ENCODE measurements around the gene MIEN1. TPM values are rescaled to one million over a fixed set of nuclear protein-coding genes. Genes with fewer than 3 reads are reported as not detected.

Gene MIEN1
- total and polyA plus RNA-seq, 2 donors = 56.4 to 84.3 TPM

DNA sequence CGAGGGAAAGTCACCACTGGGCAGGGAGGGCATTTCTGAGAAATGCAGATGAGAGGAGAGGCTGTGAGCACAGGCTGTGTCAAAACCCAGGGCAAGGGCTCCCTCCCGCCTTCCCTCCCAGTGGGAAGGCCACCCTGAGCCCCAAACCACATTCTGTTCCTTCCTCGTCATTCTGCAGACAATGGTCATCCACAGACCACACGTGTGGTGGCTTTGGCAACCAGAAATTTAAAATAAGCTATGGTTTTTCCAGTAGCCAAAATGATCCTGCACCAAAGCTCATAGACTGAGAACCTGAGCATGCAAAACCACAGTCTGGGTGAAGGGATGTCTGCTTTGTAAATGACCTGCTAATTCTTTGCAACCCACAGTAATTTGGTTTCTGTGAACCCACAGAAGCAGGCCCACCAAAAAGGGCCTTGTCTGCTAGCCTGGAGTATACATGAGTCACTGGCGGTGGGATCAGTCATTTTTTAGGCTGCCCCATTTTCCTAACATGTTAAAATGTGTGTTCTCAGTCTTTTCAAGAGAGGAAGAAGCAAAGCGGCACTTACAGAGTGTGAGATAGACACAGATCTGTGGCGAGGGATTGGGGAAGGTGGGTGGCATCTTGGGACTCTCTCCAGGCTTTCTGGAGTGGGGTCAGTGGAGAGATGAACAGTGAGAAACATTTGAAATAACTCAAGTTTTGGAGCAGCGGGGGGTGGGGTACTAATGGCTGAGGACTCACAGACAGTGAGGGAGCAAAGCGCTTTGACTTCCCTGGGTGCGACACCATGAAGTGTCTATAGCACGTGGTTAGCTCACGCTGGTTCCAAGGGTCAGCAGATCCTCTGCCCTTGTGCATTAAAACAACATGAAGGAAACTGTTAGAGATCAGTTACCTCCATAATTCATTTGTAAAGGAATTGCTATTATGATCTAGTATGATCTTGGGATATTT, 27.9 kb upstream of the MIEN1 start:
- 53% methylated on average over 12 of the region's 12 CpGs for WGBS
- peak in 1 of 9 donors; percentile 57 for DNase-seq (ENCODE audit: low read depth in 6 of 9, low spot score in 9 of 9)
- Histone ChIP-seq H3K36me3 (ENCODE audit: control insufficient read depth in 2 of 2, insufficient read depth in 2 of 2, low read length in 1 of 2) (peaks cover 9 to 23% of the 10 kb centered on the region in 2 donors), H3K4me3 (ENCODE audit: low read length in 2 of 2) (no peak overlapping the region), H3K27ac (ENCODE audit: low read depth in 1 of 2, low read length in 1 of 2) (peak overlapping the region; percentile 1 to 100), H3K27me3 (ENCODE audit: control insufficient read depth in 2 of 2, insufficient read depth in 1 of 2, low read length in 1 of 2) (no peaks in the 10 kb centered on the region), H3K4me1 (ENCODE audit: control insufficient read depth in 2 of 2, insufficient read depth in 2 of 2, low read length in 2 of 2) (peaks cover 57 to 89% of the 10 kb centered on the region in 2 donors), H3K9me3 (ENCODE audit: control insufficient read depth in 2 of 2, insufficient read depth in 1 of 2, low read length in 1 of 2) (peaks cover 0 to 3% of the 10 kb centered on the region in 2 donors)

DNA sequence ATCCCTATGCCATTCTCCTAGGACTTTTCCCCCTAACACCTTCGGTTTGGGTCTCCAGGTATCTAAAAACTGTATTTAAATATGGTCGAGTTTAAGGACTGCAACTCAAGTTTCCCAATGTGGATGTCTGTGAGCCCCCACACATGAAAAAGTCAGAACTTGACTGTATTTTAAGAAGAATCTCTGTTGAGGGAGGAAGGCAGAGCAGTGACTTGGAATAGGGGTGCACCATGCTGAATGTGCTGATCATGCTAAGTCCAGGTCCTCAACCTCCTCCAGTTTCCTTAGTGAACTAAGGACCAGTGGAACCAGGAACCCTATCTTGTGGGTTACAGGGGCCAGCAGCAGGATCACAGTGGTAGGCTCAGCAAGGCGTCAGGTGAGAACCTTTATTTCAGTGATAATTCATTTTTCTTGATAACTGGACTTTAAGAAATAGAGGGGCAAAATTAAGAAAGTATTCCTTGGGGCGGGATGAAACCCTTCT, 26.9 kb upstream of the MIEN1 start:
- DNase-seq (ENCODE audit: low read depth in 6 of 9, low spot score in 9 of 9) = no peak
- peak overlapping the region; percentile 99 to 100 for H3K27ac ChIP-seq (ENCODE audit: low read depth in 1 of 2, low read length in 1 of 2)
- peaks cover 53 to 89% of the 10 kb centered on the region in 2 donors for H3K4me1 ChIP-seq (ENCODE audit: control insufficient read depth in 2 of 2, insufficient read depth in 2 of 2, low read length in 2 of 2)
- H3K36me3 ChIP-seq (ENCODE audit: control insufficient read depth in 2 of 2, insufficient read depth in 2 of 2, low read length in 1 of 2) = peaks cover 6 to 15% of the 10 kb centered on the region in 2 donors
- H3K27me3 ChIP-seq (ENCODE audit: control insufficient read depth in 2 of 2, insufficient read depth in 1 of 2, low read length in 1 of 2) = no peaks in the 10 kb centered on the region
- peaks cover 0 to 4% of the 10 kb centered on the region in 2 donors for H3K9me3 ChIP-seq (ENCODE audit: control insufficient read depth in 2 of 2, insufficient read depth in 1 of 2, low read length in 1 of 2)
- no peak overlapping the region for H3K4me3 ChIP-seq (ENCODE audit: low read length in 2 of 2)
- WGBS = 90% methylated on average over 4 of the region's 4 CpGs

DNA sequence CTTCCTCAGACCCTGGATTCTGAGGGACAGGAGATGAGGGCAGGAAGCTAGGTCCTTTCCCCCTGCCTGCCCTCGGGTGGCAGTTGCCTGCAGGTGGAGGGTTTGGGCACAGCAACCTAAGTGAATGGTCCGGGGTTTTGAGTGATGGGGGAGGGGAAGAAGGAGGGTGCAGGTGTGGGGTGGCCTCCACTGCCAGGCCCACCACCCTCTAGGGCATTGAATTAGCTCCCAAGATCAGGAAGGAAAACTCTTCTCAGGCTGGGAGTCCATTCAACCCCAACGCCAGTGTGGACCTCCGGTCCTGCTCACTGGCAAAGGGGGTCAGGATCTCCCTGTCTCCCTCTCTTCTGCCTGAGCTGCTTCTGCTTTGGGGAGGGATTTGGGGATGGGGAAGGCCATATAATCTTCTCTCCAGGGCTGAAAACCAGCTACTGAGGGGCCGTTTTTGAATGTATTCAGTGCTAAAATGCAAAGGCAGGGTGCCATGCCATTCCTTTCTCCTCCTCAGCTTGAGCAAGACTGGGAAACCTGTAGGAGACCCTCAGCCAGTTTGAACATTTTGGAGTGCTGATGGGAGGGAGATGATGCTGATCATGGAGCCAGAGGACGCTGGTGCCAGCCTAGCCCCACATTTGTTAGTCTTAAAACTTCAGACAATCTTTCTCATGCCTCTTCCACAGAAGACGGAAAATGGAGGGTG, 26.2 kb upstream of the MIEN1 start:
- peaks cover 0 to 6% of the 10 kb centered on the region in 2 donors for H3K9me3 ChIP-seq (ENCODE audit: control insufficient read depth in 2 of 2, insufficient read depth in 1 of 2, low read length in 1 of 2)
- H3K4me3 ChIP-seq (ENCODE audit: low read length in 2 of 2) = peak overlapping the region in 1 of 2 donors; percentile 19
- H3K4me1 ChIP-seq (ENCODE audit: control insufficient read depth in 2 of 2, insufficient read depth in 2 of 2, low read length in 2 of 2) = peaks cover 47 to 89% of the 10 kb centered on the region in 2 donors
- H3K27me3 ChIP-seq (ENCODE audit: control insufficient read depth in 2 of 2, insufficient read depth in 1 of 2, low read length in 1 of 2) = no peaks in the 10 kb centered on the region
- 59% methylated on average over 7 of the region's 7 CpGs for WGBS
- DNase-seq (ENCODE audit: low read depth in 6 of 9, low spot score in 9 of 9) = peak in 3 of 9 donors; percentile 42 to 67 (median 63)
- peak overlapping the region; percentile 99 to 100 for H3K27ac ChIP-seq (ENCODE audit: low read depth in 1 of 2, low read length in 1 of 2)
- H3K36me3 ChIP-seq (ENCODE audit: control insufficient read depth in 2 of 2, insufficient read depth in 2 of 2, low read length in 1 of 2) = peaks cover 0 to 10% of the 10 kb centered on the region in 2 donors

DNA sequence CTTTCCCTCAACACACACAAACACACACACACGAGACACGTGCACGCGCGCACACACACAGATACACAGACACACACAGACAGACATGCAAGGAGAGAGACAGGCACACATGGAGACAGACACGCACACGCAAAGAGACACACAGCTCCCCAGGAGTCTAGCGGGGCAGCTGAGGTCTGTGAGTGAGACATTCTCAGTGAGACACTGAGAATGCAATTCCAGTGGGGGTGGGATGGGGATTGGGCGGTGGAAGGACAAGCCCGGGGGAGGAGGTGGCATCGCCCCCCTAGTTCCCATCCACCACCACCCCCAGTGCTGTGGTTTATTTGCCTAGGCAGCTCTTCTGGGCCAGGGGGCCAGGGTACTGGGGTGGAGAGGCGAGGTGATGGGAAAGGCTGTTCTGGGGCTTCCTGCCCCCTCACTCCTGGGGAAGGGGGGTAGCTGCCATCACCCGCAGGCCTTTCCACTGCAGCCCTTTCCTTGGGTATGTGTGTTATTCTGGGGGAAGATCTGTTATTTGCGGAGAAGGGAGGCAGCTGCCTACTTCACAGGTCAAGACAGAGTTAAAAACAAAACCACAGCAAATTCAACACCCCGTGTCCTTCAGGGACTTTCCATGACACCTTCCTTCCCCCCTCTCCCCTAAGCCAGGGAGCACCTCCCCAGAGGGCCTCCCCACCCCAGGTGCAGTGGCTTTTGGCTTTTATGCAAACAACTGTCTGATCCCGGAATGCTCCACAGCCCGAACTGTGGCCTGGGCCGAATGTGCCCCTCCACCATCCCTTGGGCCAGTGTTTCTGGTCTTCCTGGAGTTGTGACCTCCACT, 25.4 kb upstream of the MIEN1 start:
- Histone ChIP-seq H3K4me1 (ENCODE audit: control insufficient read depth in 2 of 2, insufficient read depth in 2 of 2, low read length in 2 of 2) (peaks cover 47 to 81% of the 10 kb centered on the region in 2 donors), H3K4me3 (ENCODE audit: low read length in 2 of 2) (peak overlapping the region; percentile 19 to 66), H3K27ac (ENCODE audit: low read depth in 1 of 2, low read length in 1 of 2) (peak overlapping the region; percentile 99 to 100), H3K9me3 (ENCODE audit: control insufficient read depth in 2 of 2, insufficient read depth in 1 of 2, low read length in 1 of 2) (peaks cover 0 to 6% of the 10 kb centered on the region in 2 donors), H3K36me3 (ENCODE audit: control insufficient read depth in 2 of 2, insufficient read depth in 2 of 2, low read length in 1 of 2) (peaks cover 0 to 6% of the 10 kb centered on the region in 2 donors), H3K27me3 (ENCODE audit: control insufficient read depth in 2 of 2, insufficient read depth in 1 of 2, low read length in 1 of 2) (no peaks in the 10 kb centered on the region)
- 7% methylated on average over 18 of the region's 18 CpGs for WGBS
- peak in 6 of 9 donors; percentile 65 to 84 (median 69) for DNase-seq (ENCODE audit: low read depth in 6 of 9, low spot score in 9 of 9)

DNA sequence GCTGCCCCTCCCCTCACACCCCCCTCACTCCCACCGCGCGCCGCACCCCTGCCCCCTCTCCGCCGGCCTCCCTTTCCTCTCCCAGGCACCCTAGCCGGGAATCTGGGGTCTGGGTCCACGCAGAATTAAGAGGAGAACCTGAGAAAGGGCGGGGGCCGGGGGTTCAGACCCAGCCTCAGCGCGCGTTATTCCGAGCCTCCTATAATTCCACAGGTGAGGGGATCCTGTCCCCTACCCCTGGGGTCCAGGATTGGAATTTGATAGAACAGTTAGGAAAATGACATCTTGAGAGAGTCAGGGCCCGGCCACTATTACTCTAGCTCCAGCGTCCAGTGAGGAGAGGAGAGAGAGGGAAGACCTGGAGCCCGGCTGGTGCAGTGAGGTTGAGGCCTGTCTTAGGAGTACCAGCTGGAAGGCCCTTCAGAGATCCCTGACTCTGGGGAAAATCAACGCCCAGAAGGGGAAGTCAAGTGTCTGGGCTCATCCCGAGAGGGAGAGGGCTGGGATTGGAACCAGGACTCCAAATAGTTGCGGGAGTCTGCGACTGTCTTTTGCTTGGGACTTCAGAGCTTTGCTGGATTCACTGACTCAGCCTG, 24.7 kb upstream of the MIEN1 start:
- peak overlapping the region; percentile 99 to 100 for H3K27ac ChIP-seq (ENCODE audit: low read depth in 1 of 2, low read length in 1 of 2)
- peaks cover 47 to 77% of the 10 kb centered on the region in 2 donors for H3K4me1 ChIP-seq (ENCODE audit: control insufficient read depth in 2 of 2, insufficient read depth in 2 of 2, low read length in 2 of 2)
- 38% methylated on average over 21 of the region's 21 CpGs for WGBS
- DNase-seq (ENCODE audit: low read depth in 6 of 9, low spot score in 9 of 9) = peak in 1 of 9 donors; percentile 81
- peaks cover 0 to 2% of the 10 kb centered on the region in 2 donors for H3K36me3 ChIP-seq (ENCODE audit: control insufficient read depth in 2 of 2, insufficient read depth in 2 of 2, low read length in 1 of 2)
- peaks cover 0 to 11% of the 10 kb centered on the region in 2 donors for H3K9me3 ChIP-seq (ENCODE audit: control insufficient read depth in 2 of 2, insufficient read depth in 1 of 2, low read length in 1 of 2)
- H3K27me3 ChIP-seq (ENCODE audit: control insufficient read depth in 2 of 2, insufficient read depth in 1 of 2, low read length in 1 of 2) = no peaks in the 10 kb centered on the region
- H3K4me3 ChIP-seq (ENCODE audit: low read length in 2 of 2) = peak overlapping the region; percentile 66 to 69

DNA sequence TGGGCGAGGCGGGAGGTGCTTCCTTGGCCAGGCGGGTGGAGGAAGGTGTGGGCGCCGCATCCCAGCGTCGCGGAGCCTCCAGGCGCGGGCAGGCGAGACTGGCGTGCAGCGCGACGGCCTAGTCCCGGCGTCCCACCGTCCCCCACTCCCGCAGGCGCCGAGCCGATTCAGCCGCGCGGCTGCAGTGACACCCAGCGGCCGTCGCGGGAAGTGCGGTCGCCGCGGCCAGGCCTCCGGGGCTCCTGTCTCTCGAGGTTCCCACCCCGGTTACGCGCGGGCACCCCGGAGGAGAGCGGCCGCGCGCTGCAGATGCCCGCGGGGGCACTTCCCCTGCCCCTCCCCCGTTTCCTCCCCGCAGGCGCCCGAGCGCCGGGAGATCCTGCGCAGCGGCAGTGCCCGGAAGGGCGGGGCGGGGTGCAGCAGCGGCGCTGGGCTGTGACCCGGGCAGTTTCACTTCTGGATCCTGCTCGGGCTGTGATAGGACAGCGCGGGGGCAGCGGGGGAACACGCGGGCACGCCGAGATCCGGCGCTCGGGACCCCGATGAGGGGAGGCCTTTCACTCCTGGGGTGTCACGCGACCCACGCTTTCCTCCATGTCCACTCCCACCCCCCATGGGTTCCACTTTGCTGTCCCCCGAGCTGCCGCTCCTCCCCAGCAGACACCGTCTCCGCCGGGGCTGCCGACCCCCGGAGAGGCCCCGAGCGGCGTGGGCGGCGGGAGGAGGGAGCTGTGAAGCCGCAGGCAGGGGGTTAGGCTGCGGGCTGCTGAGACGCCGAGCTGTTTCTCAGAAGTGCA, 24.0 kb upstream of the MIEN1 start:
- Histone ChIP-seq H3K36me3 (ENCODE audit: control insufficient read depth in 2 of 2, insufficient read depth in 2 of 2, low read length in 1 of 2) (peaks cover 0 to 2% of the 10 kb centered on the region in 2 donors), H3K27me3 (ENCODE audit: control insufficient read depth in 2 of 2, insufficient read depth in 1 of 2, low read length in 1 of 2) (no peaks in the 10 kb centered on the region), H3K9me3 (ENCODE audit: control insufficient read depth in 2 of 2, insufficient read depth in 1 of 2, low read length in 1 of 2) (peaks cover 0 to 15% of the 10 kb centered on the region in 2 donors), H3K27ac (ENCODE audit: low read depth in 1 of 2, low read length in 1 of 2) (peak overlapping the region; percentile 99 to 100), H3K4me3 (ENCODE audit: low read length in 2 of 2) (peak overlapping the region; percentile 66 to 69), H3K4me1 (ENCODE audit: control insufficient read depth in 2 of 2, insufficient read depth in 2 of 2, low read length in 2 of 2) (peaks cover 45 to 74% of the 10 kb centered on the region in 2 donors)
- peak in 8 of 9 donors; percentile 81 to 98 (median 93) for DNase-seq (ENCODE audit: low read depth in 6 of 9, low spot score in 9 of 9)
- under 1% methylated on average over 91 of the region's 91 CpGs for WGBS

DNA sequence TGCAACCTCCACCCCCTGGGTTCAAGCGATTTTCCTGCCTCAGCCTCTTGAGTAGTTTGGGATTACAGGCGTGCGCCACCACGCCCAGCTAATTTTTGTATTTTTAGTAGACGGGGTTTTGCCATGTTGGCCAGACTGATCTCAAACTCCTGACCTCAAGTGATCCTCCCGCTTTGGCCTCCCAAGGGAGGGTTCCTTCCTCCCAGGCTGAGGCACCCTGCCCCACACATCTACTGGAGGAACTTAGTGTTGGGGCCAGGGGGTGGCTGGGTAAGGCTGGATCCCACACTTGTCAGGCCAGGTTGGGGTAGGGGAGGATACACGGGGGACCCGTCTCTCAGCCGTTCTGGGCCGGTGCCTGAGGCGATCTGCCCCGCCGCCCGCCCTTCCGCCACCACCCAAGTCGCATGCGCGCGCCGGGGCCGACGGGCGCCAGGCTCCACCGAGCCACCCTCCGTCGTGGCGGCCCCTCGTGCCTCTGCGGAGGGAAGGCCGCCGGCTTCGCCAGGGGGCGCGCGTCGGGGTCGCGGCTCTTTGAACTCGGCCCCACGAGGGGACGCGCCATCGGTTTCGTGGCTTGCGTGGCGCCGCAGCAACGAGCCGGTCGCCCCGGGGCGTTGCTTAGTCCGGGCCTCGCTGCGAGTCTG, 23.3 kb upstream of the MIEN1 start:
- Histone ChIP-seq H3K27me3 (ENCODE audit: control insufficient read depth in 2 of 2, insufficient read depth in 1 of 2, low read length in 1 of 2) (no peaks in the 10 kb centered on the region), H3K4me3 (ENCODE audit: low read length in 2 of 2) (peak overlapping the region; percentile 66 to 69), H3K4me1 (ENCODE audit: control insufficient read depth in 2 of 2, insufficient read depth in 2 of 2, low read length in 2 of 2) (peaks cover 39 to 67% of the 10 kb centered on the region in 2 donors), H3K27ac (ENCODE audit: low read depth in 1 of 2, low read length in 1 of 2) (peak overlapping the region; percentile 99 to 100), H3K9me3 (ENCODE audit: control insufficient read depth in 2 of 2, insufficient read depth in 1 of 2, low read length in 1 of 2) (peaks cover 0 to 15% of the 10 kb centered on the region in 2 donors), H3K36me3 (ENCODE audit: control insufficient read depth in 2 of 2, insufficient read depth in 2 of 2, low read length in 1 of 2) (no peaks in the 10 kb centered on the region)
- DNase-seq (ENCODE audit: low read depth in 6 of 9, low spot score in 9 of 9) = peak in 5 of 9 donors; percentile 63 to 89 (median 78)
- 8% methylated on average over 55 of the region's 55 CpGs for WGBS

Data from thymus (tissue), 11 donors.